DMS153 treated with DMSO at 0.1 percent for 48 hours (cell line): Measurements from ENCODE around the gene LNX1.

Source experiments
- DNase-seq: peaks from one replicate; lab custom pipeline; 2025; ENCODE audit not compliant: unreplicated experiment; lab: John Stamatoyannopoulos, UW

The LNX1 gene

DNA sequence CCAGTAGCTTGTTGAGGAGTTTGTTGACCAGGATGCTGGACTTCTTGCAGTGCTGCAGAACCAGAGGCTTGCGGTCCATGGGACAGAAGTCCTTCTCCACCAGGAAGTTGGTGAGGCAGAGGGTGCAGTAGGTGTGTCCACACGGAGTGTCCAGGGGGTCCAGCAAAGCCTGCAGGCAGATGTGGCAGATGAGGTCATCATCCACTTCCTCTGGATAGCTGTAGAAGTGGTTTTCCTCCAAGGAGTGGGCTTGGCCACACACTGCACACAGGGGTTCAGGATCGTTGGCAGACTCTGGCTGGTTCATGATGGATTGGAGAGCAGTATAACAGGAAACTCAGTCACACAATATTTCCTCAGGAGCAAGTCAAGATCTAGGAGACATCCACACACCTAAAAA is 17.6 kb downstream of the LNX1 start:
- DNase-seq = no peak

- no peak for DNase-seq
These were observed 18.7 kb downstream of the LNX1 start for GRCh38 chr4:53572600-53572994.

DNA sequence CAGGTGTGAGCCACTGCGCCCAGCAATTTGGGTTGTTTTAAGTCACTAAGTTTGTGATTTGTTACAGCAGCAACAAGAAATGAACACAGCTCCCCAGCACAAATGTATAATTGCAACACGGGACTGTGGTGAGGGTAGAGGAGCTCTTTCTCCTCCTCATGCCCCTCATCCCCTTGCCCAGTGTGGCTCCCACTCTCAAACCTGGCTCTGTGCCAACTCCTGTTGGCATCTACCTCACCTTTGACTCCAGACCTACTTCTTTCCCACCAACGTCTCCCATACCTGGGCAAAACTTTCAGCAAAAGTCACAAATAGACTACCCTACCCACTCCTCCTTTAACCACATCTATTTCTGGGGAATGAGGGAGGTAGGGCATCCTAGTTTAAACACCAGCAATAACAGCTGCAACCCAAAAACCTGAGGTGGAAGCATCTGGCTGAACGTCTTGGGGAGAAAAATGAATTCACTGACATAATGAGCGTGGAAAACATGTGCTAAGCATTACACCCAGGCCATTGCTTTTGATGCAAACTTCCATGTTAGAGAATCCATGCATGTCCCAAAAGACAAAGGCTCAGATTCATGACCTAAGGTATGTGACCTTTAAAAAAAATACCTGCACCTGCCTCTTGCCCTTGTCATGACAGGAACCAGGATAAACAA is 19.2 kb downstream of the LNX1 start:
- no peak for DNase-seq

- no peak for DNase-seq
These were observed 27.5 kb downstream of the LNX1 start for GRCh38 chr4:53563824-53564223.

GRCh38 chr4:53562409-53562808 is 28.9 kb downstream of the LNX1 start:
- DNase-seq = no peak

DNA sequence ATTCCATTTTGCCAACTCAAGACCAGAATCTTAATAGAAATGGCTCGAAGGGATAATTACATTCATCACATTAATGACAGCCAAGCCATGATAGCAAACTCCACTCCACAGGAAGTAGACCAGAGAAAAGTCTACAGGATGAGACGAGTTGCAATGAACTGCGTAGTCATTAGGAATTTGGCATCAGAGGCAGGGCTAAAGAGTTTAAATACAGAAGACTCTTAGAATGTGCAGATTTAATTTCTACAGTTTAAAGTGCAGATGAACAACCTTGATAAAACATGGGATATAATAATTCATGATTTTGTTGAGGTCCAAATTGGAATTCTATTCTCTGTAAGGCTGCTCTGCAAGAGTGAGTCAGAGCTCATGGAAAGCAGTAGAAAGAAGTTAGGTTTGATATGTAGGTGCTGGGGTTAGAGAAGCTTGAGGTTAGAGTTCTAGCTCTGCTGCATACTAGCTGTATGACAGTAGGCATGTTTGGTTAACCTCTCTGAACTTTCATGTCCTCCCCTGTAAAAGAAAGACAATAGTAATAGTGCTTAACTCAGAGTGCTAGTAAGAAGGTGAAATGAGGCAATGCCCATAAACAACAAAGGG is 32.2 kb downstream of the LNX1 start:
- DNase-seq = no peak

GRCh38 chr4:53558065-53558801 is 33.1 kb downstream of the LNX1 start:
- peak; percentile 36 for DNase-seq

DNA sequence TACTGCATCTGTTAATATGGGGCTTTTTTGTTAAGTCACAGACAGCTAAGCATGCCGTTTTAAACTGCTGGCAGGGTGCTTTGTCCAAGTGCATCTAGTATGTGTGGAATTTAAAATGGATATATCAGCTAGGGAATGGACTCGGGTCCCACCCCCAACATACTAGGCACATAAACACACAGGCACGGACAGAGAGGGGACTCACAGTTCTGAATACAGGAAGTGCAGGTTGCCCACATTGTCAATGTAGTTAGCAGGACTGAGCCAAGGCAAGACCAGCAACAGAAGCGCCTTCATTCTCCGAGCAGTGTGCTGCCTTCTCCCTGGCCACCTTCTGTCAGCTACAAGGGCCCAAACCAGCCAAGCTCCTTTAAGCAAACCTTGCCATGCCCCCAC is 33.6 kb downstream of the LNX1 start:
- no peak for DNase-seq

DNA sequence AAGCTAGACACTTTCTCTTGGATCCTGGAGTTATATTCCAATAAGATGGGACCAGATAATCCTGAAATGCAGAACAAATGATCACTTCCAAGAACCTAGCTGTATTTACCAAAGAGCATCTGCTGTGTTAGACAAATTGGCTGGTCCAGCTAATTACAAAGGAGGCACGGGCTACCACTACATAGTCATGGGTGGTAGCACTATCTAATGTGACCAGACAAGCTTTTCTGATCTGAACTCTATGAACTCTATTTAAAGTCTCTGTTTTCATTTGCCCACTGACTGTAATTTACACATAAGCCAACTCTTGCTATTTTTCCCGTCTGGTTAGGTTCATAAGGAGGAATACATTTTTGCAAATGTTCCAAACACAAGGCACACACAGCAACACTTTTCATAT is 34.6 kb downstream of the LNX1 start:
- DNase-seq = no peak

- DNase-seq = no peak
These were observed 37.6 kb downstream of the LNX1 start for GRCh38 chr4:53553486-53554210.

DNA sequence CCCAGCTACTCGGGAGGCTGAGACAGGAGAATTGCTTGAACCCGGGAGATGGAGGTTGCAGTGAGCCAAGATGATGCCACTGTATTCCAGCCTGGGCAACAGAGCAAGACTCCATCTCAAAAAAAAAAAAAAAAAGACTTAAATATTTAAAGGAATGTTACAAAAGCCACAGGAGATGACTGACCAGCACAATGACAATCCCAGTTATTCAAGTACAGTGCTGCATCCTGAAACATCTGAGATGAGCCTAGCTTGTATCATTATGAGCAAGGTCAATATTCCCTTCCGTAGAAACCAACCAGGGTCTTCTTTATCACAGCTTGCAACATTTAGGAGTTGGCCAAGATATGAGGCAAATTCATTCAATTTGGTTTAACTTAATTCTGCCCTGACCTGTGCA is 38.6 kb downstream of the LNX1 start:
- no peak for DNase-seq

DNA sequence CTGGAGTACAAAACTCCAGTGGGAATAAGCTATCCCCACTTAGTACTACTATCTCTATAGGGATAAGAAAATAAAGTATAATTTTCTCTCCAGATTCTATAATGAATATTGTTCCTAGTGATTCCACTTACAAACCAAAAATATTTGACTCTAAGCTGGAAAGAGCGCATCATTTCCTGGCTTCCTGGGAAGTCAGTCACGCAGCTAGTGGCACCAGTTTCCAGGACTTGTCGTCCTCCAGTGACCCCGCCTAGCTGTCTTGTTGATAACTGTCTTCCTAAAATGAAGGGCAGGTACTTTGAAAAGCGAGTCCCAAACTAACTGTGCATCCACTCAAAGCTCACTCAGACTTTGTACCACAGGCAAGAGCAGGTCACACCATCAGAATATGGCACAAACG is 39.3 kb downstream of the LNX1 start:
- DNase-seq = no peak

DNA sequence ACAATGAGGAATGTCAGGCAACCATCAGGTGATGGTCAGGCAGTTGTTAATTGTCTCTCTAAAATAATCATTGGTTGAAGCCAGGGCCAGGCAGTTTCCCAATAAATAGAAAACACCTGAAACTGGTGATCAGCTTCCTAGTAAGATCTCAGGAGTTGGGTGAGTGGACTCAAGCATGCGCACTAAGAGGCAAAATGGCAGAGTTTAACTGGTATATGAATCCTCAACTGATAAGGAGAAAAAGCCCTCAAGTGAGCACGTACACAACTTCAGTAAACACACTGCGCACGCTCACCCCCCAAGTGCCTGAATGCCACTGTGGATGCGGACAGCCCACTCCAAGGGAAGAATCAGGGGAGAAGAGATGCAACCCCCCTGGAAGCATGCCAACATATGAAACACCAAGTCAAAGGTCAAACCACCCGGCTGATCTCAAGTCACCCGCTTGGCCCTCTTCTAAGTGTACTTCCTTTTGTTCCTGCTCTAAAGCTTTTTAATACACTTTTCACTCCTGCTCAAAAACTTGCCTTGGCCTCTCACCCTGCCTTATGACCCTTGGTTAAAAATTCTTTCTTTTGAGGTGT is 39.9 kb downstream of the LNX1 start:
- DNase-seq = no peak

GRCh38 chr4:53548662-53549061 is 42.6 kb downstream of the LNX1 start:
- no peak for DNase-seq

- DNase-seq = no peak
These were observed 43.3 kb downstream of the LNX1 start for GRCh38 chr4:53547983-53548382.

- no peak for DNase-seq
These were observed 45.2 kb downstream of the LNX1 start for GRCh38 chr4:53545942-53546581.

GRCh38 chr4:53545273-53545672 is 46.0 kb downstream of the LNX1 start:
- no peak for DNase-seq

DNA sequence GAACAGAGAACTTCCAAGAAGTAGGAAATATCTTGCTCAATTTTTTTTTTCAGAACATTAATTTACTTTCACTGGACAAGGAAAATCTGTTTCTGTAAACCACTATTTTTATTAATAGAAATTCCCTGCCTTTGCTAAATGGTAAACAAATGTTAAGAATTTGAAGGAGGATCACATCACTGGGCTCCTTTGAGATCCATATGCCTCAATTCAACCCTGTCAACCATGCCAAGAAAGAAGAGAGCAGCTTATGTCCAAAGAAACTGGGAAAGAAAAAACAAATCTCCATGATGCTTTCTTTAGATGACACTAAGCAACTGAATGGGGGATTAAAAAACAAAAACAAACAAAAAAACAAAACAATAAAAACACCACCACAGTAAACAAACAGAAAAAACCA is 47.7 kb downstream of the LNX1 start:
- DNase-seq = no peak

- no peak for DNase-seq
These were observed 49.6 kb downstream of the LNX1 start for GRCh38 chr4:53541577-53542206.

GRCh38 chr4:53538756-53539155 is 52.5 kb downstream of the LNX1 start:
- DNase-seq = no peak

DNA sequence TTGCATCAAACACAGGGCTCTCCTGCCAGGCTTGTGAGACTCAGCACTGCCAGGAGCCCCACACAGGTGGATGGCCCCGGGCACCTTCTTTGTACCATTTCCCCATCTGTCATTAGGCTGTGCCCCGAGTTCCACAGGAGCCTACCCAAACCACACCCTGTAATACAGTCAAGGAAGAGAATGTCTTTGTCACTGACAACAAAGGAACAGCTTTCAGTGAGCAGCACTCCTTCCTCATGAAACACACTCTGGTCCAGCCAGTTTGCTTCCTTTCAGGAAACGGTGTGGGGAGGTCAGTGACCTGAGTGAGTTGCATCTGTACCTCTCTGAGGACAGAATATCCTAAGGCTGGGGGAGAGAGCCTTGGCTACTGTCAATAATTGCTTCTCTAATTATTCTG is 53.7 kb downstream of the LNX1 start:
- DNase-seq = no peak
